HepG2 (cell line): Measurements from ENCODE around the gene UST. TPM values are rescaled to one million over a fixed set of nuclear protein-coding genes. Genes with fewer than 3 reads are reported as not detected.

ENCODE experiments used
- BCL6 ChIP-seq: IDR thresholded peaks from 2 replicates; pipeline ENCODE4 v1.6.1; 2016; ENCODE audit warnings: missing genetic modification reagents, missing compliant biosample characterization
- FOXM1 ChIP-seq: sonication (generic); formaldehyde crosslinking; IDR thresholded peaks from 2 replicates; pipeline ENCODE4 v1.5.0; 2020; ENCODE audit warnings: missing genetic modification reagents
- FOXO1 ChIP-seq: sonication (generic); formaldehyde crosslinking; IDR thresholded peaks from 2 replicates; pipeline ENCODE4 v1.4.0; 2020; ENCODE audit warnings: missing genetic modification reagents
- GABPB1 ChIP-seq: IDR thresholded peaks from 2 replicates; pipeline ENCODE4 v1.6.1; 2016; ENCODE audit warnings: mild to moderate bottlenecking, missing genetic modification reagents, moderate library complexity, missing compliant biosample characterization
- KAT7 ChIP-seq: IDR thresholded peaks from 2 replicates; pipeline ENCODE4 v1.6.1; 2018; ENCODE audit warnings: borderline replicate concordance, missing compliant biosample characterization
- LBX2 ChIP-seq: sonication (generic); formaldehyde crosslinking; IDR thresholded peaks from 2 replicates; pipeline ENCODE4 v1.5.0; 2020; ENCODE audit warnings: missing genetic modification reagents, mild to moderate bottlenecking, borderline replicate concordance
- MAX ChIP-seq: IDR thresholded peaks from 2 replicates; pipeline ENCODE4 v1.6.1; 2012; ENCODE audit warnings: inconsistent platforms
- MXD4 ChIP-seq: IDR thresholded peaks from 2 replicates; pipeline ENCODE4 v1.6.1; 2016; ENCODE audit warnings: mild to moderate bottlenecking, missing biosample characterization, missing genetic modification reagents
- PLRG1 ChIP-seq: fragments of 450-650 bp; conservative IDR thresholded peaks from 2 replicates; pipeline ENCODE4 v1.6.1; 2016
- PRDM15 ChIP-seq: sonication (generic); formaldehyde crosslinking; IDR thresholded peaks from 2 replicates; pipeline ENCODE4 v1.4.0; 2020; ENCODE audit warnings: missing genetic modification reagents
- RFX3 ChIP-seq: IDR thresholded peaks from 2 replicates; pipeline ENCODE4 v1.6.1; 2016; ENCODE audit warnings: missing biosample characterization, missing genetic modification reagents
- SALL2 ChIP-seq: sonication (generic); formaldehyde crosslinking; IDR thresholded peaks from 2 replicates; pipeline ENCODE4 v1.8.1; 2023; ENCODE audit warnings: mild to moderate bottlenecking, missing genetic modification reagents, inconsistent platforms
- ZGPAT ChIP-seq: IDR thresholded peaks from 2 replicates; pipeline ENCODE4 v1.6.1; 2016; ENCODE audit warnings: mild to moderate bottlenecking
- ZNF350 ChIP-seq: sonication (generic); formaldehyde crosslinking; IDR thresholded peaks from 2 replicates; pipeline ENCODE4 v1.4.0; 2020; ENCODE audit warnings: mild to moderate bottlenecking, low read depth, missing genetic modification reagents, borderline replicate concordance
- ZNF496 ChIP-seq: sonication (generic); formaldehyde crosslinking; IDR thresholded peaks from 2 replicates; pipeline ENCODE4 v1.8.1; 2023; ENCODE audit warnings: mild to moderate bottlenecking, moderate library complexity, missing genetic modification reagents; ENCODE audit not compliant: insufficient replicate concordance
- ZNF576 ChIP-seq: sonication (generic); formaldehyde crosslinking; IDR thresholded peaks from 2 replicates; pipeline ENCODE4 v1.4.0; 2020; ENCODE audit warnings: mild to moderate bottlenecking, missing genetic modification reagents
- ZNF800 ChIP-seq: sonication (generic); formaldehyde crosslinking; IDR thresholded peaks from 2 replicates; pipeline ENCODE4 v1.4.0; 2020; ENCODE audit warnings: missing genetic modification reagents
- ZNF891 ChIP-seq: sonication (generic); formaldehyde crosslinking; IDR thresholded peaks from 2 replicates; pipeline ENCODE4 v1.5.0; 2020; ENCODE audit warnings: mild to moderate bottlenecking, missing genetic modification reagents
- ZSCAN9 ChIP-seq: IDR thresholded peaks from 2 replicates; pipeline ENCODE4 v1.6.1; 2016; ENCODE audit warnings: borderline replicate concordance
- polyA plus RNA-seq, 8 experiments: library from polyadenylated mRNA; depleted of rRNA in 3 of 8; stranded (reverse) in 7 of 8; unstranded in 1 of 8; fragments of >200 nt; fragmentation: Illumina TruSeq in 4 of 8; extraction: Trizol in 4 of 8; gene quantifications; 2 replicates each; pipeline versions ENCODE4 v1.2.1 to v1.2.3, GENCODE V29; 2011 to 2016; ENCODE audit warnings: low read depth in 4 of 8, missing spikeins in 1 of 8, mixed read lengths in 1 of 8; ENCODE audit not compliant: insufficient read depth in 1 of 8
- total RNA-seq, 5 experiments: library from RNA; depleted of rRNA; stranded (reverse); fragments of >200 nt; fragmentation: Illumina TruSeq; extraction: Trizol; gene quantifications; 2 replicates each; pipeline ENCODE4 v1.2.3, GENCODE V29; 2016; ENCODE audit warnings: low read depth in 1 of 5

Gene UST
- total and polyA plus RNA-seq, 2 of the 13 experiments (the other 11 are each of a cell fraction or from before 2014, with no cell fraction given) = 0.27 TPM; not detected in 1

- no peak for TF ChIP-seq PRDM15 (CRISPR knock-in tag)
- 0 out of 2 replicates have a peak, but pooled peaks have one; percentile 36 for TF ChIP-seq ZSCAN9 (CRISPR knock-in tag)
- 0 out of 2 replicates have a peak, but pooled peaks have one; percentile 36 for TF ChIP-seq MXD4
- no peak for TF ChIP-seq PLRG1
- TF ChIP-seq BCL6 (CRISPR knock-in tag) = peak; percentile 72
- TF ChIP-seq ZNF891 (CRISPR knock-in tag) = no peak
- TF ChIP-seq SALL2 (CRISPR knock-in tag) = no peak
- TF ChIP-seq ZNF350 = no peak
- no peak for TF ChIP-seq LBX2 (CRISPR knock-in tag)
- TF ChIP-seq ZGPAT = 0 out of 2 replicates have a peak, but pooled peaks have one; percentile 31
- TF ChIP-seq FOXO1 = peak; percentile 32; the same call in 1 of the 2 replicates
- 0 out of 2 replicates have a peak, but pooled peaks have one; percentile 30 for TF ChIP-seq MAX
- TF ChIP-seq KAT7 = no peak
- no peak for TF ChIP-seq ZNF496
- TF ChIP-seq ZNF576 (CRISPR knock-in tag) = no peak
- no peak for TF ChIP-seq FOXM1 (CRISPR knock-in tag)
- no peak for TF ChIP-seq ZNF800
- no peak for TF ChIP-seq RFX3 (CRISPR knock-in tag)
- no peak for TF ChIP-seq GABPB1 (CRISPR knock-in tag)
Observed at GRCh38 chr6:149060985-149061760, 314.3 kb downstream of the UST start (continued).
